ENCODE results near the gene POFUT1.
"Not testable (repeated sequence)": the region's sequence is repeated elsewhere in the genome, so short reads cannot be mapped to it uniquely, and the experiment has no call there.

POFUT1 gene

DNA sequence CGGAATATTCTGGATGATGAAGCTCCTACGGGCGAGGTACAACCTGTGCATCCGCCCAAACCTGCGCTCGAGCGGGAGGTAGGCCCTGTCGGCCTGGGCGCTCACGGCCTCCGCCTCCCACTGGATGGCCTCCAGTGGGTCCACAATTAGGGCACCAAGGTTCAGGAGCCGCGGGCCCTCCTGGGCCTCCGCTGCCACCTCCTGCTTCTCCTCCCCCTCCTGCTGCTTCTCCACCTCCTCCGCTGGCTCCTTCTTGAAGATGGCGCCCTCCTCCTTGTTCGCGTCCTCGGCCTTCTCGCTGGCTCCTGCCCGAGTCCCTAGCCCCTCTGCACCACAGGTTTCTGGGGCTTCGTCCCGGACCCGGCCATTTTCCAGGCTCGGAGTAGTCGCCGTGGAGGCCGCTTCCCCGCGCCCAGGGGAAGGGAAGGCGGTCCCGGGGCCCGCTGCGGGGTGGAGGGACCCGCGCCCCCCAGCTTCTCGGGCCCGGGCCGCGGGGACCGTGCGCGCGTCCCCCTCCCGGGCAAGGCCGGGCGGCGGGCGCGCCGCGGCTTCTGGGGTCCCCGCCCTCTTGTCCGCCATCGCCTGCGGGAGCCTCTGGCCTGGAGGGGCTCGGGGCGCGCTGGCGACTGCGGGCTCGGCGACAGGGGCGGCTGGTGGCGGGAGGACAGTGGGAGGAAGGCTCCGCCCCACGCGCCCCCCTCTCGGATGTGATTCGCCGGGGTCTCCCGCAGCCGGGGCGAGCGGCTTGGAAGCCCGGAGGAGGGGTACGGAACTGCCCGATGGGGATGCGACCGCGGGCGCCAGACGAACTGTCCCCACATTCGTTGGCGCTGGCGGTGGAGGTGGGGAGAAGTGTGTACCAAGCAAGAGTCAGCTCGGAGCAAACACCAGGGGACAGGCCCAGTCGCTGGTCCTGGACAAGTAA, 17.7 kb upstream of the POFUT1 start:
- DNase-seq: no peak

DNA sequence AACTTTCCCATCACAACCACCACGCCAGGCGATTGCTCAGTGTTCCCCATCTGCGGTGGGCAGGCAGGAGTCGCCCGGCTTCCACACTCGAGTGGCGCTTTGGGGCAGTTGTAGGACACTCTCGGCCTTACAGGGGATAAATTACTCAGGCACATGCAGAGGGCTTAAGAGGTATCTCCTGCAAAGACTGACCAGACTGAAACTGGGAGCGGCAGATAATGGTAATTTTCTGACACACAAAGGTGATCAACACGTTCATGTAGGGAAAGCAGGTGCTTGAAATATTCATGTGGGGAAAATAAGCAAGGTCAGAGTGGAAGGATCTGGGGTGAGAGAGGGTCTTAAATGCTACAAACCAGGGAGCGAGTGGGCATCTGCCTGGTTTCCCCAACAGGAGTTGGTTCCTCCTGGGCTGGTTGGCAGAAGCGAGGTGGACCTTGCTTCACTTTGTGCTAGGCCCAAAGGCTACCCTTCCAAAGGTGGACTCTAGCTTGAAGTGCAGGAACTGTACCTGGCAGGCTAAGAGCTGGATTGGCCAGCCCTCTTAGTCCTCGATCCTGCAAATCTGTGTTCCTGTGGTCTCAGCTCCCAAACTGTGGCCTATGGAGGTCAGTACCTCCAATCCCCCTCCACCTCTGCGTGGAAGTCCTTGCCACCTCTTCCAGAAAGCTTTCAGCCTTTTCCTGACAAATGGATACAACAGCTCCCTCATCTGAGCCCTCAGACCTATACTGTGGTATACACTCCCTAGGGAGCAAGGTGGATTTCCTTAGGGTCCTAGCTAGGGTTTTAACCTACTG, 16.9 kb upstream of the POFUT1 start:
- no peak for DNase-seq

DNA sequence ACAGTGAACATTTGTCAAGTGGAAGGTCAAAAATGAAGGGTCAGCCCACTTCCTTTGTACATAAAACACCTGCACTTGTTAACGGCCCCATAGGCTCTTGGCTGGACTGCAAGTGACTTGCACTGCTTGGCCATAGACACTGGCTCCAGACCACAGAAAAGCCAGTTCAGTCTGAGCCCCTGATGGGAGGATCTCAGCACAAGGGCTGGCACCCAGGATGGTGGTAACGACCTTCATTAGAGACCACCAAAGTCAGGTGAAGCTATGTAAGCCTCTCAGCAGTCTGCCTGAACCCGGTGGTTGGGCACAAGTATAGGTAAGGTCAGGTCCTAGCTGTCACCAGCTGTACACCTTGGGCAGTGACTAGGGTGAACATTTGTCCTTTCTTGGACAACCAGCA, 16.3 kb upstream of the POFUT1 start:
- DNase-seq: no peak

DNA sequence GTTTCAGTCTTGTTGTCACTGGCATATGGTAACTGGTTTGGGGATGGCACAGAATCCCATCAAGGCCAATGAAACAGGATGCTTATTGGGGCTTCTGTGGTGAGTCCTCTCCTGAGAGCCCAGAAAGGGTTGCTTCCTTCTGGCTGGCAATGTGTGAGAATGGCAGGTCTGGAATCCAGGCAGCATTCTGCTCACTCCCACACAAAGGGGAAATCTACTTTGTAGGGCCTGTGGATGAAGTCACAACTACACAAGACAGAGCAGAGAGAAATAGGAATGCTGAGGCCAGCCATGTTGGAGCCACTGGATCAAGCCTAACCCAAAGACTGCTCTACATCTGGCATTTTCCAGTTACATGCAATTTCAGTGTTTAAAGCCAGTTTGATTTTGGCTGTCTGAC, 15.8 kb upstream of the POFUT1 start:
- DNase-seq: no peak

DNA sequence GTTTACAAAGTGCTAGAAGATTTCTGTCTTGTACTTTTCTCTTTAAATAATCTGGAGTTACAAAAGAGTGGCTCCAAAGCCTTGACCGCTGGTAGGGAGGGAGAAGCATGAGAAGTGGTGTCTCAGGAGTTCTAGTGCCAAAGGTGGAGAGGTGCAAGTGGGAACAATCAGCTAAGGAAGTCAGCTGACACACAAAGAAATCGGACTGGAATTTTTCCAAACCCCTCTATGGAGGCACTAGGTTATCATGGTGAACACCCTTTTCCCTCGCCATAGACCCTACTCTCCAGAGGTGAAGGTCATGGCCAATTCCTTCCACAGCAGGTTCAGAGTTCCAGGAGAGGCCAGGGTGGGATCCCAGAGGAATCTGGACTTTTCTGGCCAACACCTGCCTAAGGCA, 15.0 kb upstream of the POFUT1 start:
- no peak for DNase-seq

DNA sequence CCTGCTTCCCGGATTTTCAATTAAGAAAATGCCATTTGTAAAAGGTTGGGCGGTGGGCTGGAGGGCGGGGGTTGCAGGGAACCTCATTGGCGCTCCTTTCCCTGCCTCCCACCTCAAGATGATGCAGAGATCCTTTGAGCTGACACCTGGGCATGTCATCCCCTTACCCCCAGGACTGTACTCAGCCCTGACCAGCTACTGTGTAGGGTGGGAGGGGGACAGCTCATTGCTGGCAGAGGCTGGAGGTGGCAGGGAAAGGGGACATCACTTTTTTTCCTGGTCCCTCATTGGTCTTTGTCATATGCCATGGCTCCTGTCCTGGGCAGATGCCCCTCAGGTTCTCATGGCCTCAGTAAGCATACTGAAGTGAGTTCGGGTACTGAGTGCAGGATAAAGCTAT, 14.3 kb upstream of the POFUT1 start:
- DNase-seq: not testable (repeated sequence)

DNA sequence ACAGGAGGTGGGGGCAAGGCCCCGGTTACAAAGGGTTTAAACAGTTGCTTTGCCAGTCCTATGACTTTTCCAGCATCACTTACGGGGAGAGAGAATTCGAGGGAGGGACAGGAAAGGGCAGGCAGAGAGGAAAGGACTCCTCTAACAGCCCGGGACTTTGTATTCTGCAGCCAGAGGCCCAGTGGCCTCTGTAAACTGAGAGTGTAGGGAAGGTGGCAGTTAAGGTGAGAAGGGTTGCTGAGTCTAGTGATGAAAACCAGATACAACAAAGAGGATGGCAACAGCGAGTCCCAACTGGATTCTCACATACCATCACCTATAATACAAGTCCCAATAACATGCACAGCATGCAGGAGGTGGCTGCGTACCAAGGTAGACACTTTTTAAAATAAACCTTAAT, 13.7 kb upstream of the POFUT1 start:
- DNase-seq: no peak

DNA sequence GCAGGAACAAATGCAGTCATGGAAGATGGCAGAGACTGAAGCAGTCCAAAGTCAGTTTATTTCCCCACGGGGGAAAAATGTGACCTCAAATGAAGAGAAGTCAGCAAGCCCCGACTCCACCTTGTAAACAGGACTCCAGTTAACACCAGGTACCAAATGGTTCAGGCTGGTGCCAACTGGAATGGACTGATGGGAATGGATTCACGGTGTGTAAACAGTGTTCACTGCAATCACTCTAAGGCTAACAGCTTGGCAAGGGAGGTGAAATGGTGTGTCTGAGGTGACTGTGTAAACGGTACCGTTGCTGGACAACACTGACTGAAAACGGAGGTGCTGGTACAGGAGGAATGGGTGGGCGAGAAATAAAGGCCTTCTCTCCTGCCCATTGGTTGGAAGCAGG, 12.1 kb upstream of the POFUT1 start:
- no peak for DNase-seq

DNA sequence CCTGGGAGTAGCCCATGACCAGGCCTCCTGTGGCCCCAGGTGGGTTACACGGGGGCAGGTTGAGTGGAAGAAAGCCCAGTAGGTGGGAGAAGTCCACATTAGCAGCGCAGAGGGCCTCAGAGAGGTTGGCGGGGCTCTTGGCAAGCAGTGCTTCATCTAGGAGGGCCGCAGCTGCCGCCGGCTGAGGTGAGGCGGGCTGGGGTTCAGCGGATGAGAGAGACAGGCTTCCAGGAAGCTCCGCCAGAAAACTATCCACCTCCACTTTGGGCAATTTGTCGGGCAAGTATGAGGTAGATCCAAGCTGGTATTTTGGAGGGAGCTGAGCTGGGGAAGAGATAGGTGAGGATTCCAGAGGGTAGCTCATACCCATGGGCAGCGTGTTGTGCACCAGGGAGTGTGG, 11.1 kb upstream of the POFUT1 start:
- not testable (repeated sequence) for DNase-seq

DNA sequence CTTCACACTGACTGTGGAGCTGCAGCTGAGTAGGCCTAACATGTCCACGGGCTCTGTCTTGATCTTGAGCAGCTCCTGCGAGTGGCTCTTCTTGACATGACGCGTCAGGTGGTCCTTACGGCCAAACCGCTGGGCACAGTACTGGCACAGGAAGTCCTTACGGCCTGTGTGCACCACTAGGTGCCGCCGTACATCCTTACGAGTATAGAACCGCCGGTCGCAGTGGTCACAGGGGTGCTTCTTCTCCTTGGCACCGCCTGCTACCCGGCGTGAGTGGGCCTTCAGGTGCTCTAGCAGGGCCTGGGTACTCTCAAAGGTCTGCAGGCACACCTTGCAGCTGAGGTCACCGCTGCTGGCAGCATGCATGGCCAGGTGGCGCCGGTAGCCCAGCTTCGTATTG, 10.5 kb upstream of the POFUT1 start:
- DNase-seq: not testable (repeated sequence)

DNA sequence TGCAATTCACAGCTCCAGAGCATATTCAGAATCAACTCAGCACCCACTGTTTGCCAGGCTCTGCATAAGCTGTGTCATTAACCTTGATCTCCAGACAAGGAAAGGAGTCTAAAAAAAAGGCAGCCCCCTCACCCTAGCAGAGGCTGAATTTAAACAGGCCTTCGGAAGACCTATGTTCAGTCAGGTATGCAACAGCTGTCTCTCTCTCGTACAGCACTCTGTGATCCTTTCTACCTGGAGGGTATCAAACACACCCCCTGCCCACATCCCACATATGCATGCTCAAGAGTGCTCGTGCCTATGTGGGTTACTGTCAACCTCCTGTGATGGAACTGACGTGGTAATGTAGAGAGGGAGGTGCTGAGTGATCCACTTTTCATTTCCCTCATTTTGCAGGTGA, 8.7 kb upstream of the POFUT1 start:
- DNase-seq: no peak

DNA sequence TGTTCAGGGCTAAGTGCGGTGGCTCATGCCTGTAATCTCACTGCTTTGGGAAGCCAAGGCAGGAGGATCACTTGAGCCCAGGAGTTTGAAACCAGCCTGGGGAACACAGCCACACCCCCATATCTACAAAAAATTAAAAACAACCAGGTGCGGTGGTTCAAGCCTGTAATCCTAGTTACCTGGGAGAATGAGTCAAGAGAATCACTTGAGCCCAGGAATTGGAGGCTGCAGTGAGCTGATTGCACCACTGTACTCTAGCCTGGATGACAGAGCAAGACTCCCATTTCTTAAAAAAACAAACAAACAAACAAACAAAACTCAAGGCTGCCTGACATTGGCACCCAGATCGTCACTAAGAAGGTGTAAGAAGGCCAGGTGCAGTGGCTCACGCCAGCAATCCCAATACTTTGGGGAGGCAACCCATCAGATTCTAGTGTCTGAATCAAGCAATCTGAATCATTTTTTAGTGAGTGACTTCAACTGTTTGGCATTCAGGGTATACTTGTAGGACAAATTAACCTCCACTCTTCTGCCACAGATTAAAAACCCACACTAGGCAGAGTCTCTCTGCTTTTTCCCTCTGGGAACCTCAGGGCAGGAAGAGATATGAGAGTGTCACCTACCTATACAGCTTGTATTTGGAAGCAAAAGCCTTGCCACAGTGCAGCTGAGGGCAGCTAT, 6.2 kb upstream of the POFUT1 start:
- DNase-seq: no peak

DNA sequence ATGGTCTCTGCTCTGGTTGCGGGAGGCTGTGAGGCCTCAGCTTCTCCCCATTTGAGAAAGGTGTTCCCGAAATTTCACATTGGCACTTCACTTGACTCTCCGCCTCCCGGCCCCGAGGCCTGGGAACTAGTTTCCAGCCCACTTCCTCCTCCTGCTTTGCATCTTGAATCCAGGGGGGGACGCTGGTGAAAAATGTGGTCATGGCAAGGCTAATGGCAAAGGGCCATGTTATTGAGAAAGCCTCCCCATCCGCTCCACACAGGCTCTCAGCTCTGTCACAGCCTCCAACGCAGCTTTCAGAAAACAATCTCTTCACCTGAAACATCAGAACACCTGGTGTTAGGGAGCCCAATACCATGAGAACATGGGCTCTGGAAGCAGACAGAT, 5.7 kb upstream of the POFUT1 start:
- DNase-seq: no peak

DNA sequence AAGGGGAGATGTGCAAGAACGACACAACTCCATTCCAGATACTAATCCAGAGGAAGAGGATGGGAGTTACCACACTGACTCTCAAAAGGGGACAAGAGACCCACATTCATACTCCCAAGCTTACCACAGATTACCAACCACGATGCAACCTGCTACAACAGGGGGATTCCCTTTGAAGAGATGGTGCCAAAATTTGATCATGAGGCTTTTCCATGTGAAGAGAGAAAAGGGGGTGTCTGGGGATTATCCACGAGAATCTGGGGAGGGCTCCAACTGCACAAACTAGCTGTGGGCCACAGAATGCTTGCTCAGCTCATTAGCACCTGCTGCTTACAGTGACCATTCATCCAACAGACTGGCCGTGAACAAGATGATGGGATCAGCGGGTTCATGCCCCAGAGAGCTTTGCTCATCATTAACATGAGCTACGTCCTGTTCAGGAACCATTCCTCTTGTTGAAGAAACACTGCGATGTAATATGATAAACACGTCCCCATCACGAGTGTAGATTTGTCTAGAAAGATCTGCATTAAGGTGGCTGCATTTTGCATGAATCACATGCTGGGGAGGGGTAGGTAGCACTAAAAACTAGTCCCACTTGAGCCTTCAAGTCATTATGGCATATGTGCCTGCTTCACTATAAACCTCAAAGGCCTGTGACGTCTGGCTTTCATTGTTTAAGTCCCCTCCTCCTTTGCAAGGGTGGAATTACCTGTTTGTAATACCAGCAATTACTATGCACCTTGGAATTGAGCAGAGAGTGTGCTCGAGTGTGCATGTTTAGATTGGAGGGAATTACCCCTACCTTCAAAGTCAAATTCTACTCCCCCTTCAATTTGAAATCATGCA, 4.1 kb upstream of the POFUT1 start:
- DNase-seq: no peak

DNA sequence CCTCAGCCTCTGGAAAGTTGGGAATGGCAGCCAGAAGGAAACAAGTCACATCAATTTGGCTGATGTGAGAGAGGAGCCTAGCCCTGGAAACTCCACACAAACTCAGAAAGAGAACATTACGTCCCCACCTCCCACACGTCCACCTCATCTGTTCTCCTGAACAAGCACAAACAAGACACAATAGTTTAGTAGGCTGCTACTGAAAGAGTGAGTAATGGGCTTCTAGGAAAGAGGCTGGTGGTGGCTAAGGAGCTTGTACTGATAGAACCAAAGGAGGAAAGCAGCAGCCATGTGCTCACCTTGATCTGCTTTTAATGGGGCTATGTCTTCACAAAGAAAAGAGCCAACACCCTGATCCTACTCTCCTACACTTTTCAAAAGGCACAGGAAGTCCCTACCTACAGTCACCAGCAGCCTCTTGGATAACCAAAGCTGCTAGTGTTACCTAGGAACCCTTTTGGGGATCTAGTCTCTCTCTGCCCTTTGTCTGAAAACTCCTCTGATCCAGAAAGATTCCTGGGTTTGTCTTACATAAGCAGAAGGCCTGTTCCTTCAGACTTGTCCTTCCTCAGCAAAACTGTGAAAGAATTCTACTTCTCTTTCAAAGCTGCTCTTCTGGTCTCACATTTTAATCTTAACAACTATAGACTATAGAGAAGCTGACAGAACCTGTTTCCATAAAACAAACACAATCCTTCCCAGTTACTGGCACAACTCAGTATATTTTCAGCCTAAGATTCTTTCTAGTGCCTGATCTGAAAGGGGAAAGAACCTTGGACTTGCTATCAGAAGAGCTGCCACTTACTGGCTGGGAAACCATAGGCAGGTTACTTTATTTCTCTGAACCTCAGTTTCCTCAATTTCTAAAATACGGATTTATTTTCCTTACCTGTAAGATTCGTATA, 3.2 kb upstream of the POFUT1 start:
- DNase-seq: no peak

DNA sequence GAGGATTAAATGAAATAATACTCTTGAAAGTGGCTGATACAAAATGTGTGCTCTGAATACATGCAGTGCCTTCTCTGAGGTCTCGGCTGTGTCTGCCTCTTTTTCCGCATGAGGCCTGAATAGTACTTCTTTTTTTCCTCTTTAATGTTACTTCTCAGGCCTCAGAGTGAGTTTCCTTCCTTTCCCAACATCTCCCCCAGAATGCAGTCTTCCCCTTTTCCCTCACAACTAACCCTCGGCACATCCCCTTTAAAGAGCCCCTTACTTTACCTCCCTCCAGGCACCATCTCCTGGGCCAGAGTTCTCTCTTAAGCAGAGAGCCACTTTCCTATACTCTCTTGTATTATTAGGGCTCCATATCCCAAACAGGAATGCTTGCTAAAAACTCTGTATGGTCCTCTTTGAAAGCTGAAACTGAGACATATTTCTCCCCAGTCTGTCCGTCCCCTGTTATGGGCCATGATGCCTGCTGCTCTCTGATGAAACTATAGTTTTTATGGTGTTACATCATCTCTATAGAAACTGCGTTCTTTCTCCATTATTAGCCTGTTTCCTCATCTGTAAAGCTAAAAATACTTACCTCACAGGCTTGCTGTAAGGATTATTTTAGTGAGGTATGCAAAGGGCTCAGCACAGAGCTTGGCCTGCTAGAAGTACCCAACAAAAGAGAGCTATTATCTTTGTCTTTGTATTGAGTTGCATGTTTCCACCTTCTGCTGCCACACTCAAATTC, 2.4 kb upstream of the POFUT1 start:
- no peak for DNase-seq

DNA sequence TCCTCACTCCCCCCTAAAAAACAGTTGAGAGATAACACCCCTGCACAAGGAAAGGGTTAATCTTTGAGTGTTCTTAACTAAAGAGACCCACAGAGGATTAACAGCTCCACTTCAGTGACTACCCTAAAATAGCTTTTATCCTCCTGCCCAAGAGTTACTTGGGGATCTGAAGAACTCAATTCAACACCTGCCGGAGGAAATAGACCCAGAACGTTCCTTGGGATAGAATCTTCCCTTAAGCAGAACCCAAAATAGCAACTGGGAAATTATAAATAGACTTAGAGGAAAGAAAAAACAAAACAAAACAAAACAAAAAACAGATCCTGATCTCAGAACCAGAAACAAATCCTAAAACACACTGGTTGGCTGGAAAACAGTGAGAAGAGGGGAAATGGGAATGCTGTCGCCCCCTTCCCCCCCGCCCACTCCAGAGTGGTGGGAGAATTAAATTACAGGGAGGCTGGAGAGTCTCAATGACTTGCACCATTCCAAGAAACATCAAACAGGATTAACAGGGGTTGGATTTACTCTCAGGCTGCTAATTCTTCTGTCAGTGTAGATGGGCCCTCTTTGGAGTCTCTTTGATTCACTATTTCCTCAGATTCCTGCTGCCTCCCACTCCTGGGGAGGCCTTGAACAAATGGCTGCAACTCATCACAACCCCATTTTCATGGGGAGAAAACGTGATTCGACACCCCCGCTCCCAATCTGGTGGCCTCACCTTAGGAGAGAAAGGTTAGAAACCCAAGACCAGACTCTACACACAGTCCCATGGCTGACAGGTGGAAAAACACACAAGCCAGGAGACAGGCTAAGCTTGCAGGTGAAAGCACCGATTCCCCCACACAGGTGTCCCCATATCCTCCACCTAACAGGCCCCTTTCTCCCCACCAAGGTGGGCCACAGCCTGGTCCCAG, 1.6 kb upstream of the POFUT1 start:
- no peak for DNase-seq

DNA sequence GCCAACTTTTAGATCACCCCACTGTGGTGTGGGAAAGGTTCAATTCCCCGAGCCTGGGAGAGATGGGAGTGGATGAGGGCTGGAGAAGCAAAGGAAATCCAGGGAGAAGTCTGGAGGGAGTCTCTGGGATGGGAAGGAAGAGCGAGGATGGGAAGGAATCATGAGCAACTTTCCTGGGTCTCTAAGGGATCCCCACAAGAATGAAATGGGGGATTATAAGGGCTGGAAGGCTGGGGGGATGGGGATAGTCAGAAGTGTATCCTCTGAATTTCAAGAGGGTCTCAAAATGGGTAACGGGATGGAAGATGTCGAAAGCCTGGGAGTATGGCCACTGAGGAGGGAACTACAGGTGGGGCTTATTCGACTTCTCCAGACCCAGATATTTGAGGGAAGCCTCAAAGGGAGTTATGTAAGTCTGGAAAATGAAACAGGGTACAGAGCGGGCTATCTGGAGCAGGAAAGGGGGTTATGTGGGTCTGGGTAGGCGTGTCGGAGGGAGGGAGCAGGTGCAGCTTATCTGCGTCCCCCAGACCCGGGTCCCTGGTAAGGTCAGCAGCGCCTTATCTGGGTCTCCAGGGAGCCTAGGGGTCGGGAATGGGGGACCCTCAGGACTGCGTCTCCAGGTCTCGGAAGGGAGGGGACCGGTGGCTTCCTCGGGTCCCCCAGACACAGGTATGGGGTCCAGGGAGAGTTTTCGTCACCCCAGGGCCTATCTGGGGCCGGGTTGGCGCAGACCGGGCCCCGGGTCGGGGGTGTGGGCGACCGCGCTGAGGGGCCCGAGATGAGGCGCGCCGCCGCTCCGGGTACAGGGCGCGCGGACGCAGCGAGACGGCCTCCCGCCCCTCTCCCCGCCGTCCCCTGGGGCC, 687 bp upstream of the POFUT1 start:
- no peak for DNase-seq
